ENCODE measurements around the gene WDR5. TPM values are rescaled to one million over a fixed set of nuclear protein-coding genes. Genes with fewer than 3 reads are reported as not detected.

Gene WDR5
- total RNA-seq: 10 to 100 TPM; 15.7 to 27.3 TPM
- polyA plus RNA-seq: 10 to 100 TPM; 19.7 to 23.6 TPM
- long read RNA-seq, donor 1, transcript WDR5-201 (14 exons, 3,151 nt): major isoform, 12 of 12 reads
- long read RNA-seq, donor 1, partial matches to known transcripts: 0 of 12 reads
- long read RNA-seq, donor 1, other reads (novel, unspliced or antisense): 0 of 12 reads
- long read RNA-seq, donor 2, partial matches to known transcripts: 0 of 4 reads
- long read RNA-seq, donor 2, other reads (novel, unspliced or antisense): 0 of 4 reads
- long read RNA-seq, donor 3, partial matches to known transcripts: 0 of 4 reads
- long read RNA-seq, donor 3, other reads (novel, unspliced or antisense): 0 of 4 reads
- long read RNA-seq, donor 4, partial matches to known transcripts: 0 of 3 reads
- long read RNA-seq, donor 4, other reads (novel, unspliced or antisense): 0 of 3 reads
- long read RNA-seq, donor 5, transcript WDR5-201 (14 exons, 3,151 nt): major isoform, 10 of 11 reads
- long read RNA-seq, donor 5, partial matches to known transcripts: 0 of 11 reads
- long read RNA-seq, donor 5, other reads (novel, unspliced or antisense): 0 of 11 reads

DNA sequence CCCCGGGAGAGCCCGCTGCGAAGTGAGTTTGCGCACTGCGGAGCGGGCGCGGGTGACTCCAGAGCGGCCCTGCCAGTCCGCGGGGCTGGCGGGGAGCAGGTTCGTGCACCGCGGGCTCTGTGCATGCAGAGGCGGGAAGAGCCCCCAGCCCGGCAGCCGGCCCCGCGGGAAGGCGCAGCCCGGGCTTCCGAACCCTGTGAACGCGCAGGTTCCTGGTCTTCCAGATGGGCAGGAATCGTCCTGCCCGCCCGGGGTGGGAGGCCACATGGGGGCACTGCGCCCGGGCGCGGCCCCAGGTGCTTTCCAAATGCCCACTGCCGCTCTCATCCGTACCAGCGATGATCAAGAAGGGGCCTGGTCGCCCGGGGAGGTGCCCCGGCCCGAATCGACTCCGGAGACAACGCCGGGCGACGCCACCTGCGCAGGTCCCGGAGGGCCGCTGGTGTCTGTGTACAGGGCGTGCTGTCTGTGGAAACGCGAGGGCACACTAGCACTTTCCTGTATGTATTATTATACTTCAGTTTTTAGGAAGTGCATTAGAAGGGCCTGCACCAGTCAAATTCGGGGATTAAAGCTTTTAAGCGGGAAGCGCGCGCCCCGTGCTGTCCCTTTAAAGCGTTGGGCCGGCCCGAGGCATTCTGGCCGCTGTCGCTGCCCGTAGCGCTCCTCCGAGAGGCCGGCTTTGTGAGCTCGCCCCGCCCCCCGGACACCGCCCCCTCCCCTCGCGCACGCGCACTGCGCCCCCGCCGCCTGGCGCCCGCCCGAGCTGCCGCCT is at the start of gene WDR5:
TSS of gene WDR5 (plus strand) at position 740 of the 775 bp plus-strand sequence. CDS start 3,796 bp downstream, outside the sequence.
- Histone ChIP-seq H3K9me3 (ENCODE audit: control insufficient read depth in 4 of 4, insufficient read depth in 3 of 4, low read length in 3 of 4) (no peaks in the 10 kb centered on the region), H3K9ac (ENCODE audit: insufficient read depth in 1 of 2, low read length in 2 of 2) (peak within 1 kb of the TSS; percentile 55 to 65), H3K4me1 (ENCODE audit: control insufficient read depth in 5 of 5, insufficient read depth in 5 of 5, low read length in 5 of 5) (peaks cover 0 to 41% (median 26%) of the 10 kb centered on the region in 5 donors), H3K36me3 (ENCODE audit: control insufficient read depth in 4 of 4, insufficient read depth in 4 of 4, low read length in 4 of 4) (peaks cover 0 to 6% (median 6%) of the 10 kb centered on the region in 4 donors), H3K4me3 (peak within 1 kb of the TSS; percentile 99), H3K27me3 (ENCODE audit: control insufficient read depth in 3 of 3, insufficient read depth in 3 of 3, low read length in 2 of 3) (no peaks in the 10 kb centered on the region), H3K27ac (ENCODE audit: low read depth in 1 of 2, low read length in 1 of 2) (peak within 1 kb of the TSS; percentile 87 to 94)
- DNase-seq (peak; percentile 93 to 96 (median 94)), ATAC-seq (ENCODE audit: insufficient read depth, low FRiP score) (peak; percentile 87)
- WGBS, 2 donors: 0% methylated on average over 69 to 81 of the region's 81 CpGs
- TF ChIP-seq, protein P1, sequence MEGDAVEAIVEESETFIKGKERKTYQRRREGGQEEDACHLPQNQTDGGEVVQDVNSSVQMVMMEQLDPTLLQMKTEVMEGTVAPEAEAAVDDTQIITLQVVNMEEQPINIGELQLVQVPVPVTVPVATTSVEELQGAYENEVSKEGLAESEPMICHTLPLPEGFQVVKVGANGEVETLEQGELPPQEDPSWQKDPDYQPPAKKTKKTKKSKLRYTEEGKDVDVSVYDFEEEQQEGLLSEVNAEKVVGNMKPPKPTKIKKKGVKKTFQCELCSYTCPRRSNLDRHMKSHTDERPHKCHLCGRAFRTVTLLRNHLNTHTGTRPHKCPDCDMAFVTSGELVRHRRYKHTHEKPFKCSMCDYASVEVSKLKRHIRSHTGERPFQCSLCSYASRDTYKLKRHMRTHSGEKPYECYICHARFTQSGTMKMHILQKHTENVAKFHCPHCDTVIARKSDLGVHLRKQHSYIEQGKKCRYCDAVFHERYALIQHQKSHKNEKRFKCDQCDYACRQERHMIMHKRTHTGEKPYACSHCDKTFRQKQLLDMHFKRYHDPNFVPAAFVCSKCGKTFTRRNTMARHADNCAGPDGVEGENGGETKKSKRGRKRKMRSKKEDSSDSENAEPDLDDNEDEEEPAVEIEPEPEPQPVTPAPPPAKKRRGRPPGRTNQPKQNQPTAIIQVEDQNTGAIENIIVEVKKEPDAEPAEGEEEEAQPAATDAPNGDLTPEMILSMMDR (IDR thresholded peaks at IDR 0.05; ENCODE audit: control extremely low read depth, extremely low read depth): no peak

DNA sequence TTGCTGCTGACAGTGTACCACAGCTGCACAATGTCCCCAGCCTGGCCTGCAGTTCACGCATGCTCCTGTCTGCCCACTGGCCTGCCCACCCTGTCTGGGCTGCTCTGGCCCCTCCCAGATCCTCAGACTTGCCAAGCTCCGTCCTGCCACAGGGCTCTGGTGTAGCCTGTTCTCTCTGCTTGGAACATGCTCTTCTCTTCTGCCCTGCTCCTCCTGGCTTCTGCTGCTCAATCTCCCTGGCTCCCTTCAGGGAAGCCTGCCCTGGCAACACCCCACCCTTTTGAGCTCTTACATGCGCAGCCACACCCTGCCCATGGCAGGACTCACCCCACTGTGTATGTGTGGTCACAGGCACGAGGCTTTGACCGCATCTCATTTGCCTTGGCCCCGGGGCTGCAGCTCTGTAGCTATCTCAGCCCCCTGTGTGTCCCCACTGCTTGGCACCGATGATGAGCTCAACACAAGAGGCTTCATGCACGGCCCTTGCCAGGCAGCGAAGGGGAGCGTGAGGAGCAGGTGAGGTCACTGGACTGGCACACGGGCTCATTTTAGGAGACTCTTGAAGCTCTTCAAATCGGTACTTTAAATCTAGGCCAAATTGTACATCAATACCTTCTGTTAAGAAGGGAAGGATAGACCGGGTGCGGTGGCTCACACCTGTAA is 47.7 kb upstream of the WDR5 start:
- 75 to 84% methylated on average over 14 of the region's 14 CpGs for WGBS, 2 donors
- Histone ChIP-seq H3K4me1 (ENCODE audit: control insufficient read depth in 5 of 5, insufficient read depth in 5 of 5, low read length in 5 of 5) (no peaks in the 10 kb centered on the region), H3K36me3 (ENCODE audit: control insufficient read depth in 4 of 4, insufficient read depth in 4 of 4, low read length in 4 of 4) (no peaks in the 10 kb centered on the region), H3K27ac (ENCODE audit: low read depth in 1 of 2, low read length in 1 of 2) (no peak overlapping the region), H3K27me3 (ENCODE audit: control insufficient read depth in 3 of 3, insufficient read depth in 3 of 3, low read length in 2 of 3) (no peaks in the 10 kb centered on the region), H3K9me3 (ENCODE audit: control insufficient read depth in 4 of 4, insufficient read depth in 3 of 4, low read length in 3 of 4) (peaks cover 0 to 9% (median 0%) of the 10 kb centered on the region in 4 donors), H3K9ac (ENCODE audit: insufficient read depth in 1 of 2, low read length in 2 of 2) (no peak overlapping the region), H3K4me3 (no peak overlapping the region)
- no peak for ATAC-seq (ENCODE audit: insufficient read depth, low FRiP score)
- DNase-seq: no peak
- TF ChIP-seq, protein P1 (IDR thresholded peaks at IDR 0.05; ENCODE audit: control extremely low read depth, extremely low read depth): no peak

DNA sequence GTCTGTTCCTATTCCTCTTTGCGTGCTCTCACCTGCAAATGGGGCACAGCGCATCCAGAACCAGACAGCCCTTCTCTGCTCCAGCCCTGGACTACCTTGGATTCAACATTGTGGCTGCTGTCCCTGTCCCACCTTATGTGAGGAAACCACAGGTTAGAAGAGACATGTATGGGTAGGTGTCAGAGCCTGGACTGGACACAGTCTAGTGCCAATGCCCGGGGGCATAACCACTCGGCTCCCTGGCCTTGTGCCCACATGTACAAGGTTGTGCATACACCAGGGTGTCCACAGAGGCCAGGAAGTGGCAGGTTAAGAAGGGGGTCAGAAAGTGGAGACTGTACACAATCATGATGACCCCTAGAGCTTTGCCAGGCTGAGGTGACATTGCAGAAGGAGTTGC is 45.9 kb upstream of the WDR5 start:
- 69 to 73% methylated on average over 4 of the region's 4 CpGs for WGBS, 2 donors
- Histone ChIP-seq H3K4me1 (ENCODE audit: control insufficient read depth in 5 of 5, insufficient read depth in 5 of 5, low read length in 5 of 5) (no peaks in the 10 kb centered on the region), H3K4me3 (no peak overlapping the region), H3K9ac (ENCODE audit: insufficient read depth in 1 of 2, low read length in 2 of 2) (no peak overlapping the region), H3K9me3 (ENCODE audit: control insufficient read depth in 4 of 4, insufficient read depth in 3 of 4, low read length in 3 of 4) (peaks cover 0 to 9% (median 0%) of the 10 kb centered on the region in 4 donors), H3K27ac (ENCODE audit: low read depth in 1 of 2, low read length in 1 of 2) (no peak overlapping the region), H3K27me3 (ENCODE audit: control insufficient read depth in 3 of 3, insufficient read depth in 3 of 3, low read length in 2 of 3) (no peaks in the 10 kb centered on the region), H3K36me3 (ENCODE audit: control insufficient read depth in 4 of 4, insufficient read depth in 4 of 4, low read length in 4 of 4) (no peaks in the 10 kb centered on the region)
- ATAC-seq (ENCODE audit: insufficient read depth, low FRiP score): no peak
- TF ChIP-seq, protein P1 (IDR thresholded peaks at IDR 0.05; ENCODE audit: control extremely low read depth, extremely low read depth): no peak
- no peak for DNase-seq
